Measurements from ENCODE around the gene PPP1R11. TPM values are rescaled to one million over a fixed set of nuclear protein-coding genes. Genes with fewer than 3 reads are reported as not detected.

PPP1R11 gene
- total RNA-seq, 1 experiment from 2014 or later: 49.5 TPM

DNA sequence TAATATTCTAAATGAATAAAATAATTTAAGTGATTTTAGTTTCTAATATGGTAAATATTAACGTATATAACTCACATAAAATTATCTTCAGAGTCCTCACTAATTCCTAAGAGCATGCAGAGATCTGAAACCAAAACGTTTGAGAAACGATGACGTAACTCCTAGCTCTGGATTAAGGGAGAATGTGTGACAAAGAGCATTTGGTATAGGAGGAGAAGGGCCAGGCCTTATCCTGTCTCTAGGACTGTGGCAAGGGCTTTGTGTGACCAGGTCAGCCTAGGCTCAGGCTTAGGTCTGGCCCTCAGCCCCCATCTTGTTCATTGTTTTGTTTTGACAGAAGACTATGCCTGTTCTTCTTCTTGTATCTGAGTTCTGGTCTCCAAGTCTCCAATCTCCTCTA is 25.2 kb upstream of the PPP1R11 start:
- Histone ChIP-seq H3K9me3 (ENCODE audit: low read length) (no peaks in the 10 kb centered on the region), H3F3A (ENCODE audit: low read length, unreplicated experiment) (peaks cover 3% of the 10 kb centered on the region), H3K79me2 (ENCODE audit: low read length) (no peaks in the 10 kb centered on the region), H3K27ac (ENCODE audit: low read length) (no peak overlapping the region), H2AFZ (ENCODE audit: low read length) (no peak overlapping the region), H3K4me1 (ENCODE audit: insufficient read depth, low read length) (peaks cover 9% of the 10 kb centered on the region), H3K36me3 (ENCODE audit: low read depth, low read length) (no peaks in the 10 kb centered on the region), H3K9me2 (replicated peaks; ENCODE audit: low read length) (no peaks in the 10 kb centered on the region), H3K4me2 (ENCODE audit: low read length) (no peak overlapping the region), H3K9ac (ENCODE audit: low read length) (no peak overlapping the region), H4K20me1 (ENCODE audit: low read length) (no peaks in the 10 kb centered on the region), H3K4me3 (ENCODE audit: low read length) (no peak overlapping the region), H3K27me3 (ENCODE audit: low read length) (no peaks in the 10 kb centered on the region)
- TF ChIP-seq, protein P1, sequence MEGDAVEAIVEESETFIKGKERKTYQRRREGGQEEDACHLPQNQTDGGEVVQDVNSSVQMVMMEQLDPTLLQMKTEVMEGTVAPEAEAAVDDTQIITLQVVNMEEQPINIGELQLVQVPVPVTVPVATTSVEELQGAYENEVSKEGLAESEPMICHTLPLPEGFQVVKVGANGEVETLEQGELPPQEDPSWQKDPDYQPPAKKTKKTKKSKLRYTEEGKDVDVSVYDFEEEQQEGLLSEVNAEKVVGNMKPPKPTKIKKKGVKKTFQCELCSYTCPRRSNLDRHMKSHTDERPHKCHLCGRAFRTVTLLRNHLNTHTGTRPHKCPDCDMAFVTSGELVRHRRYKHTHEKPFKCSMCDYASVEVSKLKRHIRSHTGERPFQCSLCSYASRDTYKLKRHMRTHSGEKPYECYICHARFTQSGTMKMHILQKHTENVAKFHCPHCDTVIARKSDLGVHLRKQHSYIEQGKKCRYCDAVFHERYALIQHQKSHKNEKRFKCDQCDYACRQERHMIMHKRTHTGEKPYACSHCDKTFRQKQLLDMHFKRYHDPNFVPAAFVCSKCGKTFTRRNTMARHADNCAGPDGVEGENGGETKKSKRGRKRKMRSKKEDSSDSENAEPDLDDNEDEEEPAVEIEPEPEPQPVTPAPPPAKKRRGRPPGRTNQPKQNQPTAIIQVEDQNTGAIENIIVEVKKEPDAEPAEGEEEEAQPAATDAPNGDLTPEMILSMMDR (conservative IDR thresholded peaks at IDR 0.05; ENCODE audit: low read depth, low read length): no peak
- TF ChIP-seq EZH2phosphoT487 (IDR thresholded peaks at IDR 0.05; ENCODE audit: borderline replicate concordance, low read length) (no peak), EZH2 (IDR thresholded peaks at IDR 0.05; ENCODE audit: low read length, unreplicated experiment) (no peak)
- BruUV-seq (replicated peaks): no TSS peak
- ChIA-PET POLR2A (ENCODE audit: unreplicated experiment) (no interaction called here), CTCF (no interaction called here)
- intact Hi-C loops (cut with micrococcal nuclease): no loop called here
- DNase-seq (no peak), ATAC-seq (no peak)

DNA sequence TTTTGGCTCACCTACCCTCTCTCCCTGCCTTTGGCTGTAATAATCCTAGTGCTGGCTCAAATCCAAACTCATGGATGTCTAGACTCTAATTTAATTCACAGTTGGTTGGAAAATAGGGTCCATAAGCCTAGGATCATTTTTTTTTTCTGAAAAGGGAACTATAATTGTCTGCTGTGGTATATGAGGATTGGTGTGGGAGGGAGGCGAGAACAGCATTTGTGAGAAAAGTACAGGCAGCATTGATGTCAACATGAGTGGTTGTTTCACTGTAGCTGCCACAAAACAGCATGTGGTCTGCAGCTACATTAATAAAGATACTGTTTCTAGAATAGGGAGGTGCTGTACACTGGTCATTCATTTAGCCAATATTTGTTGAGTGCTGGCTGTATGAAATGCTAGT is 24.5 kb upstream of the PPP1R11 start:
- Histone ChIP-seq H3K4me2 (ENCODE audit: low read length) (no peak overlapping the region), H3K9ac (ENCODE audit: low read length) (no peak overlapping the region), H3K9me2 (replicated peaks; ENCODE audit: low read length) (no peaks in the 10 kb centered on the region), H3K27me3 (ENCODE audit: low read length) (no peaks in the 10 kb centered on the region), H3K36me3 (ENCODE audit: low read depth, low read length) (no peaks in the 10 kb centered on the region), H3K4me3 (ENCODE audit: low read length) (no peak overlapping the region), H3K4me1 (ENCODE audit: insufficient read depth, low read length) (peaks cover 9% of the 10 kb centered on the region), H4K20me1 (ENCODE audit: low read length) (no peaks in the 10 kb centered on the region), H3F3A (ENCODE audit: low read length, unreplicated experiment) (peaks cover 3% of the 10 kb centered on the region), H3K9me3 (ENCODE audit: low read length) (no peaks in the 10 kb centered on the region), H3K79me2 (ENCODE audit: low read length) (no peaks in the 10 kb centered on the region), H2AFZ (ENCODE audit: low read length) (no peak overlapping the region), H3K27ac (ENCODE audit: low read length) (no peak overlapping the region)
- no TSS peak for BruUV-seq (replicated peaks)
- intact Hi-C loops (cut with micrococcal nuclease): no loop called here
- ChIA-PET CTCF (no interaction called here), POLR2A (ENCODE audit: unreplicated experiment) (no interaction called here)
- TF ChIP-seq, protein P1 (conservative IDR thresholded peaks at IDR 0.05; ENCODE audit: low read depth, low read length): no peak
- TF ChIP-seq EZH2phosphoT487 (IDR thresholded peaks at IDR 0.05; ENCODE audit: borderline replicate concordance, low read length) (no peak), EZH2 (IDR thresholded peaks at IDR 0.05; ENCODE audit: low read length, unreplicated experiment) (no peak)
- ATAC-seq (no peak), DNase-seq (no peak)

DNA sequence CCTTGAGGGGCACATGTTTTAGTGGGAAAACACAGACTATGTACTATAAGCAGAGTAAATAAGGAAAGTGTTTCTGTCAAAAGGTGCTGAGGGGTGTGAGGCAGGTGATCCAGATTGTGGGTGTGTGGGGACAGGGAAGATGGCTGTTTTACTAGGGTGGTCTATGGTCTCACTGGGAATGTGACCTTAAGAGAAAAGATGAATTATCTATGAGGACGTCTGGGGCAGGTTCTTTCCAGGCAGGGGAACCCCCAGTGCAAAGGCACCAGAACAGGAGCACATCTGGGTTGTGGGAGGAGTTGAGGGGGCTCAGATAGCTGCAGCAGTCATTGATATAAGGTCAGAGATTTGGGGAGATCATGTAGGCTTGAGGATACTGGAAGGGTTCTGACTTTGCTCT is 24.1 kb upstream of the PPP1R11 start:
- intact Hi-C loops (cut with micrococcal nuclease): no loop called here
- Histone ChIP-seq H3K9ac (ENCODE audit: low read length) (no peak overlapping the region), H2AFZ (ENCODE audit: low read length) (no peak overlapping the region), H3K4me2 (ENCODE audit: low read length) (no peak overlapping the region), H3K27ac (ENCODE audit: low read length) (no peak overlapping the region), H3F3A (ENCODE audit: low read length, unreplicated experiment) (peaks cover 3% of the 10 kb centered on the region), H3K9me3 (ENCODE audit: low read length) (no peaks in the 10 kb centered on the region), H3K36me3 (ENCODE audit: low read depth, low read length) (no peaks in the 10 kb centered on the region), H4K20me1 (ENCODE audit: low read length) (no peaks in the 10 kb centered on the region), H3K27me3 (ENCODE audit: low read length) (no peaks in the 10 kb centered on the region), H3K9me2 (replicated peaks; ENCODE audit: low read length) (no peaks in the 10 kb centered on the region), H3K79me2 (ENCODE audit: low read length) (no peaks in the 10 kb centered on the region), H3K4me3 (ENCODE audit: low read length) (no peak overlapping the region), H3K4me1 (ENCODE audit: insufficient read depth, low read length) (peaks cover 9% of the 10 kb centered on the region)
- no TSS peak for BruUV-seq (replicated peaks)
- ATAC-seq (no peak), DNase-seq (no peak)
- TF ChIP-seq EZH2 (IDR thresholded peaks at IDR 0.05; ENCODE audit: low read length, unreplicated experiment) (no peak), EZH2phosphoT487 (IDR thresholded peaks at IDR 0.05; ENCODE audit: borderline replicate concordance, low read length) (no peak)
- TF ChIP-seq, protein P1 (conservative IDR thresholded peaks at IDR 0.05; ENCODE audit: low read depth, low read length): no peak
- ChIA-PET POLR2A (ENCODE audit: unreplicated experiment) (no interaction called here), CTCF (no interaction called here)

All from PC-3 (cell line).